ENCODE data around the gene APP. TPM values are rescaled to one million over a fixed set of nuclear protein-coding genes. Genes with fewer than 3 reads are reported as not detected.

The APP gene
- total RNA-seq, result 364 and 1,116 TPM in 2 replicates

DNA sequence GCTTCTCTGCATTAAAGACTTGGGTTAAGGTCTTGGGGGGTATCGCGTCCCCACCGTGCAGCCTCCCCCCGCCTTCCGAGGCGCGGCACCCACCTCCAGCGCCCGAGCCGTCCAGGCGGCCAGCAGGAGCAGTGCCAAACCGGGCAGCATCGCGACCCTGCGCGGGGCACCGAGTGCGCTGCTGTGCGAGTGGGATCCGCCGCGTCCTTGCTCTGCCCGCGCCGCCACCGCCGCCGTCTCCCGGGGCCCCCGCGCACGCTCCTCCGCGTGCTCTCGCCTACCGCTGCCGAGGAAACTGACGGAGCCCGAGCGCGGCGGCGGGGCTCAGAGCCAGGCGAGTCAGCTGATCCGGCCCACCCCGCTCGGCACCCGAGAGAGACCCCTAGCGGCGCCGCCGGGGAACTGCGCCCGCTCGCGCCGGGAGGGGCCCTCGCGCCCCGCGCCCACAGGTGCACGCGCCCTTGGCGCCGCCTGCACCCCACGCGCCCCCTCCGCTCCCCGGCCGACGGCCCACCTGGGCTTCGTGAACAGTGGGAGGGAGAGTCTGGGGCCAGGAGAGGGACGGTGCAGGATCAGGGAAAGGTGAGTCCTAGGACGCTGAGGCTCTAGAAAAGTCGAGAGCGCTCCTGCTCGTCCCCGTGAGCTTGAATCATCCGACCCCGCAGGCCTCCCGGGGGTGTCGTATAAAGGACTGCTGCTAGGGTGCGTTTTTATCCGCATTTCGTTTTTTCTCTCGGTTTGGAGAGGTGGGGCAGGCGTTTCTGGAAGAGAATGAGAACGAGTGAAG lies at the start of gene APP:
Gene APP, minus strand, starts transcription at position 300 of the 787 bp plus-strand sequence. Its CDS starts 150 bp downstream, at position 150.

Small RNA genes within 50 kb of the gene (small RNA-seq; reads per million reads assigned to genes)
- gene RNU6-123P (ENCODE audit: low replicate concordance) (not detected), gene RNU6-926P (ENCODE audit: low replicate concordance) (not detected)
